Measurements from ENCODE around the gene HOXA11. TPM values are rescaled to one million over a fixed set of nuclear protein-coding genes. Genes with fewer than 3 reads are reported as not detected.

HOXA11 gene
- total RNA-seq, 1 donor = not detected

DNA sequence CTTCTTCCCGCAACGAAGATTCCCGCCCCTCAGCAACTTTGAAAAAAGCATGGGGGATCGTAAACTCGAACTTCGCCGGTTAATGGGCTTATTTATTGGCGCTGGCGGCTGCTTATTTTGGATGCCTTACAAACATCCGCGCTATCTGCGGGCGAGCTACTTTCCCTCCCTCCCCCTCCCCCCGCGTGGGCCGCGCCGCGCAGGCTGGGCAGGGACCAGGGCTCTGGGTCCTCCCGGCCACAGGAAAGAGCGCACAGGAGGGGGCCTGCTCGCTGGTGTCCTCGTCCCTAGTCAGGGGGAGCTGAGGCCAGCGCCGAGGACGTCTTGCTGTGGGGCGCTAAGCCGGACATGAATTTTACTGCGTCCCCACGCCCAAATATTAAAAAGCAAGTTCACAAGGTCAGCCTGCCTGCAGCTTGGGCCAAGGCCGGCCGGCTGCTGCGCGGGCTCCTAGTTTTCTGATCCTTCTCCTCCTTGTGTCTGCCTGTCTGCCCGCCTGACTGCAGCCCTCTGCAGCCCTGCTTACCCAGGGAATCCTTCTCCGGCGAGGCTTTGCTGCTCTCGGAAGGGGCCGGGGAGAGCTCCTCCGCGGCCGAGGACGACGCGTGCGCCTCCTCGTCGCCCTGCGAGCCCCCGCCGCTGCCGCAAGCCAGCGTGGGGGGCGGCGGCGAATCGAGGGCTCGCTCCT lies 12.1 kb downstream of the HOXA11 start:
- Histone ChIP-seq H3K4me1 (ENCODE audit: insufficient read depth, low read length) (peaks cover 51% of the 10 kb centered on the region), H3K27me3 (ENCODE audit: insufficient read depth, low read length) (peaks cover 90% of the 10 kb centered on the region), H3K4me3 (ENCODE audit: low read length) (peak overlapping the region; percentile 13), H3K9me3 (ENCODE audit: low read depth, low read length) (no peaks in the 10 kb centered on the region)

DNA sequence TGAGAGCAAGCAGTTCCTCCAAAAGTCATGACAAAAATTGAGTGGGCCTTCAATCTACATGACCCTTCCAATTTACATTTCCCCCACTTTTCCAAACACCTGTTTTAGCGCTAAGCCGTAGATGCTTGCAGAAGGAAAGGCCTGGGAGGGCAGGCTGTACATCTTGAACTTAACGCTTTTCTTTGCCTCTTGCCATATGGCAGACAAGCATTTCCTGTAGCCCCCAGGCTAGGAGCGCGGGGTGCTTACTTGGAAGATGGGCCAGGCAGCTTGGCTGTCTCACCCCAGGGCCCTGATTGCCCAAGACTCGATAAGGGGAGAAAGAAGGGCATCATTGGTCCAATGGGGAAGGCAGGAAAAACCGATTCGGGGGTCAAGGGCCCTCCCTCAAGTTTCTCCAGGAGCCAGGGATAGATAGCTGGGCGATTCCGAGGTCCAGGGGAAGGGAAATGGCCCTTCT lies 12.7 kb downstream of the HOXA11 start:
- Histone ChIP-seq H3K9me3 (ENCODE audit: low read depth, low read length) (no peaks in the 10 kb centered on the region), H3K4me3 (ENCODE audit: low read length) (no peak overlapping the region), H3K4me1 (ENCODE audit: insufficient read depth, low read length) (peaks cover 52% of the 10 kb centered on the region), H3K27me3 (ENCODE audit: insufficient read depth, low read length) (peaks cover 94% of the 10 kb centered on the region)

DNA sequence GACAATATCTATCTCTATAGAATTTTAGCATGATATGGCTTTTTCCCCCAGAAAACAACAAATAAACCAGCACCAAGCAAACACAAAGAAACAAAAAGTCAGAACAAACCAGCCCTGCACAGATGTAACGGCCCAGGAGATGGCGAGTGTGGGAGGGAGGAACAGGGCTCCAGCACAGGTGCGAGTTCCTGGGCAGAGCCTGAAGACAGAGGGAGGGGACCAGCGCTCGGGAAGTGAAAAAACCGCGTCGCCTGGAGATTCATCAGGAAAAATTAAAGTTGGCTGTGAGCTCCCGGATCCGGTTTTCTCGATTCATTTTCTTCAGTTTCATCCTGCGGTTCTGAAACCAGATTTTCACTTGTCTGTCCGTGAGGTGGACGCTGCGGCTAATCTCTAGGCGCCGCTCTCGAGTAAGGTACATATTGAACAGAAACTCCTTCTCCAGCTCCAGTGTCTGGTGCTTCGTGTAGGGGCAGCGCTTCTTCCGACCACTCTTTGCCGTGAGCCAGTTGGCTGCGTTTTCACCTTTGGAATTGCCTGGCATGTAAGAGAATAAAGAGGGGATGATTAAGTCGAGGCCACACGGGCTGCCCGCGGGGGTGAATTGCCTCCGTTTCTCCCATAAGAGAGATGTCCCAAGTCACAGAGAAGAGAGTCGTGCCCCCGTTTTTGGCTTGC lies 13.3 kb downstream of the HOXA11 start:
- Histone ChIP-seq H3K27me3 (ENCODE audit: insufficient read depth, low read length) (peaks cover 94% of the 10 kb centered on the region), H3K4me3 (ENCODE audit: low read length) (no peak overlapping the region), H3K4me1 (ENCODE audit: insufficient read depth, low read length) (peaks cover 57% of the 10 kb centered on the region)

DNA sequence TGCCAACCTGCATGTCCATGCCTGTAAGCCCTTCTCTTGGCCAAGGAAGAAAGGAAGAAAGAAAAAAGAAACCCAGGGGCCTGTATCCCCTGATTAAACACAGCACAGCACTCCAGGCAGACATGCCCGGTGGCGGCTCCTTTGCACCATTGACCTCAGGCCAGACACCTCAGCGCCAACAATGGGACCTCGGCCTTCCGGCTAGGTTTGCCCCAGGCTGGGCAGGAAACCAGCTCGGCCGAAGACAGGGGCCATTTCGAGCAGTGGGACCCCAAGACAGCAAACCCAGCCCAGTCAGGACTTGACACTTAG lies 13.8 kb downstream of the HOXA11 start:
- Histone ChIP-seq H3K4me1 (ENCODE audit: insufficient read depth, low read length) (peaks cover 62% of the 10 kb centered on the region), H3K9me3 (ENCODE audit: low read depth, low read length) (no peaks in the 10 kb centered on the region), H3K4me3 (ENCODE audit: low read length) (no peak overlapping the region), H3K27me3 (ENCODE audit: insufficient read depth, low read length) (peaks cover 95% of the 10 kb centered on the region)

More for the DNA sequence above, 13.3 kb downstream of the HOXA11 start:
- H3K9me3 ChIP-seq (ENCODE audit: low read depth, low read length) = no peaks in the 10 kb centered on the region

DNA sequence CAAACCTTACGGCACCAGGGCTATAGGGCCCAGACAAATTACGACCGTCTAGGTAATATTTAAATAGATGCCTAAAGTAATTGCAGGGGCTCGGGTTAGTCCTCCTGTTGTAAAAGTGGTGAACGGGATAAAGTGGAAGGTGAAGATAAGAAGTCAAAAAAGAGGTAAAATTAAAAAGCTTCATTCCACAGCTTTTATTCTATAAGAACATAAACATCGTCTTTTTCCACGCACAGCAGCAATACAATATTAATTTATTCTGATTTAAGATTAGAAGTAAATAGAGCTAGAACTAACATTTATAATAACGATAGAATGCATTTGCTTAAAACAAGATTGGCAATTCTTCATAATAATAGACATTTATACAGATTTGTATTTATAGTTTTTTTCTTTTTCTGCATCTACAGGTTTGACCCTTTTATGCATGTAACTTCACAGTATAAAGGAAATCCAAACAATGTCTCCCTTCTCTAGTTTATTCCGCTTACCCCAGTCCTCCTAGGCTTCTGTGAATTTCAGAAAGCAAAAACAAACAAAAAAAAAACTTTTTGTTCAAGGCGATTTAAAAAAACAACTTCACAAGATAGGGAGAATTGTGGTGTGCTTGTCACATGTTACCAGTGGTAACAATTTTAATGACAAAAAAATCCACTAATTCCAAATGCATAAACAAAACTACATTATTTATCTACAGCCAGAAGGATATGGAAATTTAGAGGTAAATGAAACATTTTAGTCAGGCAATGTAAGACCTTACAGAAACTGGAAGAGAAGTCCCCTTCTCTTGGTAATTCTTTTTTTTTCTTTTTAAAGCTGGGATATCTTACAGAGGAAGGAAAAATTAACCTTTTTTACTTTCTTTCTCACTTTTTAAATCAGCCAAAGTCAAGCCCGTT lies 14.4 kb downstream of the HOXA11 start:
- H3K27me3 ChIP-seq (ENCODE audit: insufficient read depth, low read length) = peaks cover 95% of the 10 kb centered on the region
- H3K4me3 ChIP-seq (ENCODE audit: low read length) = no peak overlapping the region
- no peaks in the 10 kb centered on the region for H3K9me3 ChIP-seq (ENCODE audit: low read depth, low read length)
- peaks cover 68% of the 10 kb centered on the region for H3K4me1 ChIP-seq (ENCODE audit: insufficient read depth, low read length)

DNA sequence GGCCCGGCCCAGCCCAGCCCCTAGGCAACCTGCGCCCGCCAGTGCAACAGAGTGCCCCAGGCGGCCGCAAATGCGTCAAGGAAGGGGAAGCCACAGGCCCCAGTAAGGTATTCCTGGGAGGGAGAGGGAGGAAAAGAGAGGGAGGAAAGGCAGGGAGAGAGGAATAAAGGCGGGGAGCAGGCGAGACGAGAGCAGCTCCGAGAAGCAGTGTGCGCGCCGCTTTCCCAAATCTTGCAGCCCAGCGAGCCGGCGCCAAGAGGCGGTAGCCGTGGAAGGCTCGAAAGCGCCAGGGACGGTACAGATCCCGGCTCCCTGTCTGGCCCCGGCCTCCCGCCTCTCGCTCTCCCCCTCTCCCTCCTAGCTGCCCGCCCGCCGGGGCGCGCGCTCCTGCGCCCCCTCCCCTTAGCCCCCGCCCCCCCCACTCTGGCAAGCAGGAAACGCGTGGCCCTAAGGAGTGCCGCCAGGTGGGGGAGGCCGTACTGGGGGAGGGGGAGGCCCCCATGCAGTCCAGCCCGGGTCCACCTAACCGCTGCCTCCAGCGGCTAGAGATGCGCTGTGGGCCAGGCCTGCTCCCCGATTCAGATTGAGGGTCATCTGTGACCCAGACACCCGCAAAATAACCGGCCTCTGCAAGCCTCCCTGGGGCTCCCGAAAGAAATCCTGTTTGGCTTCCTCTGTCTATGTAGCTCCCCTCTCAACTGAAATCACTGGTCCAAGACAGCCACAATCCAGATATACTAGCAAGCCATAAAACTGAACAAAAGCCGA lies 15.2 kb downstream of the HOXA11 start:
- Histone ChIP-seq H3K9me3 (ENCODE audit: low read depth, low read length) (no peaks in the 10 kb centered on the region), H3K4me3 (ENCODE audit: low read length) (no peak overlapping the region), H3K27me3 (ENCODE audit: insufficient read depth, low read length) (peaks cover 95% of the 10 kb centered on the region), H3K4me1 (ENCODE audit: insufficient read depth, low read length) (peaks cover 77% of the 10 kb centered on the region)

DNA sequence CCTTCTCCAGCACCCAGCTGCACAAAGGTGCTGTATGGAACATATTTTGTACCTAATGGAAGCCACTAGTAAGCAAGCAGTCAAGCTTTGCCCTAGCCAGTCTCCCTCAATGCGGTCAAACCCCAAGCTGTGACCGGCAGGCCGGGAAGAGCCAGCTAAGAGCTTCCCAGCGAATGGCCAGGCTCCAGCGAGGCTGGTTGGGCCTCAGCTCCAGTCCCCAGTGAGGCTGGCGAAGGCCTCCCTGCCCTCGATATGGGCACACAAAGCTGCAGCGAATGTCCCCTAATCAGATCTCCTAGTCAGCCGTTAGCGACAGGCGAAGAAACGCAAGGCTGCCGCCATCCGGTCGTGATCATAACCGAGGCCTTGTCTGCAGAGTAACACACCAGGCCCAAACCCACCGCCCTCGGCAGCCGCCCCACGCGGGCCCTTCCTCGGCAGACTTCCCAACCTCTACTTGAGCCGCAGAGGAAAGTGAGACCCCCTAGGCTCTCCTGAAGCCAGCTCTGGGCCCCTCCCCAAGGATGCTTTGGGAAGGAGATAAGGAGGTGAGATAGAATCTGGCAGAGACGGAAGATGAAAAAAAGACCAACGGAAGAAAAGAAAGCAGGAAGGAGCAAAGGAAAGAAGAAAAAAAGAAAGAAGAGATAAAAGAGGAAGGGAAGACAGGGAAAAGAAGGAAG lies 16.6 kb downstream of the HOXA11 start:
- Histone ChIP-seq H3K4me3 (ENCODE audit: low read length) (no peak overlapping the region), H3K27me3 (ENCODE audit: insufficient read depth, low read length) (peaks cover 98% of the 10 kb centered on the region), H3K9me3 (ENCODE audit: low read depth, low read length) (no peaks in the 10 kb centered on the region)

DNA sequence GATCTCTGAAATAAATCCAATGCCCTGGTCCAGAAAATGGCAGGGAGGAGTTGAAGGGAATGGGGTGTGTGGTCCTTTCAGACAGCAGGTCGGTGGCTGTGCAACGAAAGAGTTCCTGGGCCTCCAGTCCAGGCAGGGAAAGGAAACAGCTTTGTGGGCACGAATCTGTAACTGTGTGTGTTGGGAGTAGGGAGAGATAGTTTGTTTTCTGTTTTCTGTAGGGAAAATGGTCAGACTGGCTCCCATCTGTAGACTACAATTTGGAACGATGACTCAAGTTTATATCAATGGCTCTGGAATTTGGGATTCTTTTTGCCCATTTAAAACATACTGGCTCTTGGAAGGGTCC lies 17.1 kb downstream of the HOXA11 start:
- H3K4me1 ChIP-seq (ENCODE audit: insufficient read depth, low read length) = peaks cover 75% of the 10 kb centered on the region
- H3K4me3 ChIP-seq (ENCODE audit: low read length) = no peak overlapping the region
- H3K9me3 ChIP-seq (ENCODE audit: low read depth, low read length) = no peaks in the 10 kb centered on the region

More for the DNA sequence above, 16.6 kb downstream of the HOXA11 start:
- H3K4me1 ChIP-seq (ENCODE audit: insufficient read depth, low read length) = peaks cover 77% of the 10 kb centered on the region

DNA sequence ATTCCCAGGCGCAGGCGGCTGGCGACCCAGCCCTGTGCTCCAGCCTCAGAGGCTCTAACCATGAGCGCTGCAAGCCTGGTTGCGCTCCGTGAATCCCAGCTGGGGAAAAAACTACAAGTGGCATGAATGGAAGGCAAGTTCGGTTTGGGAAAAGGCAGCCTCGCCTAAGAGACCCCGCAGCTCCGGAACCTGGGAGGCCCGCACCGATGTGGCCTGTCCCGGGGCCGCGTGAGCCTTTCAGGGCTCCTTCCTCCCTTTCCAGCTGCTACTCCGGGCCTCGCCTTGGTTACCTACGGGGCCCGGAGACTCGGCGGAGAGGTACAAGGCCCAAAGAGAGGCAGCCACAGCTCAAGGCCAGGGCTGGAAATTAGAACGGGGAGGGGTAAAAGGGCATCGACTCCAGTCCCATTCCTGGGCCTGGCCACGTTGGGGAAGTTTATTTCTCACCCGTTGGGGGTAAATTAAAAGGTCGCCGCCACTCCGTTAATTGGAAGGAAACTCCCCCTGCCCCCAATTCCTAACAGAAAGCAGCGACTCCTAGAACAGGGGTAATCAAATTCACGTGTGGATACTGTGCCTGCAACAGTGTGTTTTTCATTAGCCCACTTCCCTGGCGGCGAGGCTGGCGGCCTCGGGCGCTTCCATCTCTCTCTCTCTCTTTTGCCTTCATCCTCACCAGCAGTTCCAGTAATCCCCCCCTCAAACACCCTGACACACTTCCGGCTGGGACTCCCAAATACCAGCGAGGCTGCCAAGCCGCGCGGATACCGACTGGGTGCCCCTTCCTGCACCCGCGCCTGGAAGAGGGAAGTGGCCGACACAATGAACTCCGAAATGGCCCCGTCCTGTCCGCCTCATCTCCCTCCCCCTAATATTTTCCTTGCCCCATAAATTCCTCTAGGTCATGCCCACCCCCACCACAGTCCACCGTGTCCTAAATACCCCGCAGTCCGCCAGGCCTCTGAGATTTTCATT lies 18.2 kb downstream of the HOXA11 start:
- peaks cover 67% of the 10 kb centered on the region for H3K4me1 ChIP-seq (ENCODE audit: insufficient read depth, low read length)

More for the DNA sequence above, 17.1 kb downstream of the HOXA11 start:
- peaks cover 98% of the 10 kb centered on the region for H3K27me3 ChIP-seq (ENCODE audit: insufficient read depth, low read length)

DNA sequence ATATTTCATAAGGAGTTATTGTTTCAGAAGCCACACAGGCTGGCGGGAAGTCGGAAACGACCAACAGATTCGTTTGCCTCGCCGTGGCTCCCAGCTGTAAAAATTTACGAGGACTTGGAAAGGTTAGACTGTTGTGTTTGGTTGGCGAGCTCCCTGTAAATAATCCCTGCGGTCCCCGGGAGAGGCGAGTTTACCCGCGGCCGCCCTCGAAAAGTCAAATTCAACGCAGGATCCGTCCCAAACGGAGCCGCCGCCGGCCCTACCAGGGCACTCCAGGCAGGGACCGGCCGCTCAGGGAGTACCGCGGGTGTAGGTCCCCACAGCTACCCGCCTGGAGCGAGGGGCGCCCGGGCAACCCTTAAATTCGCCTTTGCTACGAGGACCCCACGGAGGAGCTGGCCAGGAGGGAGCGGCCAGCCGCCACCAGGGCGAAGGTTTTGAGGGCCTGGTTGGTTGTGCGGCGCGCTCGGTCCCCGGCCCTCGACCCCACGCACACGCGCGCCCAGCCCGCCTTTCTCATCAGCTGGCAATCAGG lies 19.0 kb downstream of the HOXA11 start:
- Histone ChIP-seq H3K4me1 (ENCODE audit: insufficient read depth, low read length) (peaks cover 67% of the 10 kb centered on the region), H3K27me3 (ENCODE audit: insufficient read depth, low read length) (peaks cover 93% of the 10 kb centered on the region)

More for the DNA sequence above, 18.2 kb downstream of the HOXA11 start:
- H3K4me3 ChIP-seq (ENCODE audit: low read length) = no peak overlapping the region
- H3K27me3 ChIP-seq (ENCODE audit: insufficient read depth, low read length) = peaks cover 98% of the 10 kb centered on the region
- no peaks in the 10 kb centered on the region for H3K9me3 ChIP-seq (ENCODE audit: low read depth, low read length)

DNA sequence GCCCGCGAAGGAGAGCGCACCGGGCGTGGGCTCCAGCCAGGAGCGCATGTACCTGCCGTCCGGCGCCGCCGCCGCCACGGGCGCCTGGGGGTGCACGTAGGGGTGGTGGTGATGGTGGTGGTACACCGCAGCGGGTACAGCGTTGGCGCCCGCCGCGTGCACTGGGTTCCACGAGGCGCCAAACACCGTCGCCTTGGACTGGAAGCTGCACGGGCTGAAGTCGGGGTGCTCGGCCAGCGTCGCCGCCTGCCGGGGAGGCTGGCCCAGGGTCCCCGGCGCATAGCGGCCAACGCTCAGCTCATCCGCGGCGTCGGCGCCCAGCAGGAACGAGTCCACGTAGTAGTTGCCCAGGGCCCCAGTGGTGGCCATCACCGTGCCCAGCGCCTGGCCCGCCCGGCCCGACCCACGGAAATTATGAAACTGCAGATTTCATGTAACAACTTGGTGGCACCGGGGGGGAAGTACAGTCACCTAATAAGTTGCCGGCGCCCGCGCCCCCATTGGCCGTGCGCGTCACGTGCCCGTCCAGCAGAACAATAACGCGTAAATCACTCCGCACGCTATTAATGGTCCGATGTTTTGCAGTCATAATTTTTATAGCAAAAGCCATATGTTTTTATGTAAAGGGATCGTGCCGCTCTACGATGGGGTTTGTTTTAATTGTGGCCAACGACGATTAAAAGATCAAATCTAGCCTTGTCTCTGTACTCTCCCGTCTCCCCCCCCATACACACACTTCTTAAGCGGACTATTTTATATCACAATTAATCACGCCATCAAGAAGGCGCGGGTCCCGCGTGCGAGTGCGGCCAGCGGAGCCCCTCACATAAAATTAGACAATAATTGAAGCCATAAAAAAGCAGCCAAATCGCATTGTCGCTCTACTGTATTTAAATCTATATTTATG lies 19.7 kb downstream of the HOXA11 start, which contains the start of gene HOXA9:
HOXA9 (minus strand) TSS at position 449 of the 907 bp plus-strand sequence; CDS start at position 369, 80 bp downstream.
- peak within 1 kb of the TSS; percentile 16 for H3K4me3 ChIP-seq (ENCODE audit: low read length)
- H3K4me1 ChIP-seq (ENCODE audit: insufficient read depth, low read length) = peaks cover 74% of the 10 kb centered on the region
- H3K9me3 ChIP-seq (ENCODE audit: low read depth, low read length) = no peaks in the 10 kb centered on the region
- peaks cover 91% of the 10 kb centered on the region for H3K27me3 ChIP-seq (ENCODE audit: insufficient read depth, low read length)

More for the DNA sequence above, 19.0 kb downstream of the HOXA11 start:
- H3K9me3 ChIP-seq (ENCODE audit: low read depth, low read length) = no peaks in the 10 kb centered on the region
- H3K4me3 ChIP-seq (ENCODE audit: low read length) = peak overlapping the region; percentile 16

DNA sequence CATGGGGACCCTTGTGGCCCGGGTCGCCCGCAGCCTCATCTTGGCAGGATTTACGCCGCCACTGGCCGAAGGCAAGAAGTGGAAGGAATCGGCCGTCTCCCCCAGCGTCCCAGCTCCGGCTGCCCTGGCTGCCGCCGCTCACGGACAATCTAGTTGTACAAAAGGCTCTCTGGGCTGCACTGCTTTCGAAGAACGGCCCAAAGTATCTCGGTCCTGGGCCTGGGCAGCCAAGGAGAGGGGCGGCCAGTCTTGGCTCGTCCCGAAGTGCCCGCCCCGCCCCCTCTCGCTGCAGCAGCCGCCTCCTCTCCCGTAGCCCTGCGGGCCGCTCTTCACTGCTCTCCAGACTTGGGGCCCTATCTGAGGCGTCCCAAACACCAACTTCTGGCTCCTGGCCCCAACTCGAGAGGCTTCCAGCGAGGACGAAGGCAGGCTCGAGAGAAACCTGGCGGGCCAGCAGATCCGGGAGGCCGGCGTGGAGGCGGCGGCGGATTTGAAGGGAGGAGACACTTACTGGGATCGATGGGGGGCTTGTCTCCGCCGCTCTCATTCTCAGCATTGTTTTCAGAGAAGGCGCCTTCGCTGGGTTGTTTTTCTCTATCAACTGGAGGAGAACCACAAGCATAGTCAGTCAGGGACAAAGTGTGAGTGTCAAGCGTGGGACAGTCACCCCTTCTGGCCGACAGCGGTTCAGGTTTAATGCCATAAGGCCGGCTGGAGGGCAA lies 20.5 kb downstream of the HOXA11 start:
- Histone ChIP-seq H3K4me3 (ENCODE audit: low read length) (no peak overlapping the region), H3K27me3 (ENCODE audit: insufficient read depth, low read length) (peaks cover 93% of the 10 kb centered on the region), H3K9me3 (ENCODE audit: low read depth, low read length) (no peaks in the 10 kb centered on the region), H3K4me1 (ENCODE audit: insufficient read depth, low read length) (peaks cover 74% of the 10 kb centered on the region)

All from mononuclear cell (primary cell).